BE2C (cell line): ENCODE results near the gene GLG1.
"Not testable (repeated sequence)": the region's sequence is repeated elsewhere in the genome, so short reads cannot be mapped to it uniquely, and the experiment has no call there.

Source experiments
- DNase-seq: peaks from one replicate; pipeline ENCODE4 v3.0.0-alpha.2; 2020
- H3K27me3 ChIP-seq: fragments of 250-450 bp; sonication (Bioruptor Pico); 2 replicates; pipeline ENCODE4 v1.5.1; 2020; ENCODE audit warnings: mild to moderate bottlenecking
- H3K36me3 ChIP-seq: fragments of 250-450 bp; sonication (Bioruptor Pico); 2 replicates; pipeline ENCODE4 v1.5.1; 2020; ENCODE audit warnings: mild to moderate bottlenecking
- H3K4me1 ChIP-seq: fragments of 250-450 bp; sonication (Bioruptor Pico); 2 replicates; pipeline ENCODE4 v1.5.1; 2020
- H3K4me3 ChIP-seq: 2 replicates; pipeline ENCODE4 v1.5.1; 2011; ENCODE audit warnings: low read depth, low read length
- H3K9me3 ChIP-seq: fragments of 250-450 bp; sonication (Bioruptor Pico); 2 replicates; pipeline ENCODE4 v1.5.1; 2020
- TF ChIP-seq, protein P1 (sequence below): IDR thresholded peaks from 2 replicates; pipeline ENCODE4 v1.5.1; 2012; ENCODE audit warnings: mild to moderate bottlenecking, low read depth, low read length

GLG1 gene

DNA sequence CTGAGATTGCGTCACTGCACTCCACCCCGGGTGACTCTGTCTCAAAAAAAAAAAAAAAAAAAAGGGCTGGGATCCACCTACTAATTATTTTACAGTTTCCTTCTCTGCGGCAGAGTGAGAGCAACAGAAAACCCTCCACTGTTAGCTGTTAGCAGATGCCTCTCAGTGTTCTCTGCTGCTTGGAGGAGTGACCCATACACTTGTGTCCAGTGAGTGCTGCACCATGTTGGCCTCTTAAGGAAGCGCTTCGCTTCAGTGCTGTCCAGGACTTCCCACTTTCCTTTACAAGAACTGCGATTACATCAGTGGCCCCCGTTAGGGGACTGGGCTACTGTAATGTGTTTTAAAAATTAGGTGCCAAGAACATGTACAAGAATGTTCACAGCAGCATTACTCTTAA is 167.2 kb downstream of the GLG1 start:
- TF ChIP-seq, protein P1, sequence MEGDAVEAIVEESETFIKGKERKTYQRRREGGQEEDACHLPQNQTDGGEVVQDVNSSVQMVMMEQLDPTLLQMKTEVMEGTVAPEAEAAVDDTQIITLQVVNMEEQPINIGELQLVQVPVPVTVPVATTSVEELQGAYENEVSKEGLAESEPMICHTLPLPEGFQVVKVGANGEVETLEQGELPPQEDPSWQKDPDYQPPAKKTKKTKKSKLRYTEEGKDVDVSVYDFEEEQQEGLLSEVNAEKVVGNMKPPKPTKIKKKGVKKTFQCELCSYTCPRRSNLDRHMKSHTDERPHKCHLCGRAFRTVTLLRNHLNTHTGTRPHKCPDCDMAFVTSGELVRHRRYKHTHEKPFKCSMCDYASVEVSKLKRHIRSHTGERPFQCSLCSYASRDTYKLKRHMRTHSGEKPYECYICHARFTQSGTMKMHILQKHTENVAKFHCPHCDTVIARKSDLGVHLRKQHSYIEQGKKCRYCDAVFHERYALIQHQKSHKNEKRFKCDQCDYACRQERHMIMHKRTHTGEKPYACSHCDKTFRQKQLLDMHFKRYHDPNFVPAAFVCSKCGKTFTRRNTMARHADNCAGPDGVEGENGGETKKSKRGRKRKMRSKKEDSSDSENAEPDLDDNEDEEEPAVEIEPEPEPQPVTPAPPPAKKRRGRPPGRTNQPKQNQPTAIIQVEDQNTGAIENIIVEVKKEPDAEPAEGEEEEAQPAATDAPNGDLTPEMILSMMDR = no peak
- Histone ChIP-seq H3K4me1 (no peaks in the 10 kb centered on the region), H3K36me3 (no peaks in the 10 kb centered on the region), H3K4me3 (no peak overlapping the region), H3K27me3 (no peaks in the 10 kb centered on the region), H3K9me3 (no peaks in the 10 kb centered on the region)
- DNase-seq = no peak

DNA sequence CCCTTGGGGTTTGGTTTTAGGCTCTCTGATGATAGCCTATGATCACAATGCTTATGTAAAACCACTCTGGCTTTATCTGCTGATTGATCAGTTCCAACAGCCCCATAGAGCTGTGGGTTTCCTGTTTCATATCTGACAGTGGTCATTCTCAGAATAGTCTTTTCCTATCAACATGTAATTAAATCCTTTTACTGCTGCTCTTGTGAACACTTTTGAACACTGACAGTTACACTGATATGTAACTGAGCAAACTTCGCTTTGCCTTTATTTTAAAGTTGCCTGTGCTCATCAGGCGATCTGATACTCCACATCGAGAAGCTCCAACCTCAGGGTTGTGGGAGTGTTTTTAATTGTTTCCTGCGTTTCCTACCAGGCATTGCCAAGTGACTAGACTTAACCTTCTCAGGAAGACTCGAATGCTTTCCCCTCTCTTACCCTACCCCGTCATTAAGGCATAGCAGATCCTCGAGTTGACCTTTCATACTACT is 168.4 kb downstream of the GLG1 start:
- Histone ChIP-seq H3K4me1 (no peaks in the 10 kb centered on the region), H3K36me3 (no peaks in the 10 kb centered on the region), H3K4me3 (no peak overlapping the region), H3K27me3 (no peaks in the 10 kb centered on the region), H3K9me3 (no peaks in the 10 kb centered on the region)
- TF ChIP-seq, protein P1 = no peak
- no peak for DNase-seq

DNA sequence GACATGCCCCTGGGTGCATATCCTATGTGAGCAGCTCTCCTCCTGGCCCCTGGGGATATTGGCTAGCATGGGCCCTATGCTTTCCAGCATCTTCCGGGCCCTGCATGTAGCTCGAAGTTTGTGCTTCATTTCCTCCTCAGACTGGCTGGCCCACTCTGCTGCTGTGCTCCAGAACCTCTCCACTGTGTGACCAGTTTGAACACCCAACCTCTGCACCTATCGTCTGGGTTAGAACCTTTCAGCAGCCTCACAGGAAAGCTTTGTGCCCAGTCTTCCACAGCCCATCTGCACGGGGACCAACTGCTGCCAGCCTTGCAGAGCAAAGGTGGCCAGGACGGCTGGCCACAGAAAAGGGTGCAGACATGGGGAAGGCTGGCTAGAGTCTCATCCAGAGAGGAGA is 175.4 kb downstream of the GLG1 start:
- TF ChIP-seq, protein P1 = no peak
- no peaks in the 10 kb centered on the region for H3K4me1 ChIP-seq
- no peaks in the 10 kb centered on the region for H3K9me3 ChIP-seq
- no peak for DNase-seq
- H3K27me3 ChIP-seq = no peaks in the 10 kb centered on the region
- H3K36me3 ChIP-seq = no peaks in the 10 kb centered on the region
- H3K4me3 ChIP-seq = no peak overlapping the region

DNA sequence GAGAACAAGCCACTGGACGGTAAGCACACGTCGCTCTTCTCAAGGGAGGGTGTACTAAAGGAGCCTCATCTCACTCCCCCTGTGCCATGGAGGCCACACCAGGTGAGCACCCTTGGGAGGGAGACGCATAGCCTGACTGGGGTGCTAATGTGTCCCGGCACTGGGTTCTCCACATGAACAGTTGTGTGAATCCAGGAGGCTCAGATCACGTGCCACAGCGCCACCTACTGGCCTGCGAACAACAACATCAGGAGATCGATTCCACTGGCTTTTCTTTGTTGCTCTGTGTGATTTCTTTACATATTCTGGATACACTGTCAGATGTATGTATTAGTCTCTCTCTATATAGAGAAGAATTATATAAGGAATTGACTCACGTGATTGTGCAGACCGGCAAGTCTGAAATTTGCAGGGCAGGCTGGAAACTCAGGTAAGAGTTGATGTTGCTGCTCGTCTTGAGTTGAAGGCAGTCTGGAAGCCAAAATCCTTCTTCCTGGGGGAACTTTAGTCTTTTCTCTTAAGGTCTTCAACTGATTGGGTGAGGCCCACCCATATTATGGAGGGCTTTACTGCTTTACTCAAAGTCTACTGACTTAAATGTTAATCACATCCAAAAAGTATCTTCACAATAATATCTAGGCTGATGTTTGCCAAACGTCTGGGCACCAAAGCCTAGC is 176.7 kb downstream of the GLG1 start:
- not testable (repeated sequence) for H3K9me3 ChIP-seq, H3K4me3 ChIP-seq, H3K27me3 ChIP-seq, H3K36me3 ChIP-seq, H3K4me1 ChIP-seq
- peak; percentile 54 for DNase-seq
- TF ChIP-seq, protein P1 = peak; percentile 71

DNA sequence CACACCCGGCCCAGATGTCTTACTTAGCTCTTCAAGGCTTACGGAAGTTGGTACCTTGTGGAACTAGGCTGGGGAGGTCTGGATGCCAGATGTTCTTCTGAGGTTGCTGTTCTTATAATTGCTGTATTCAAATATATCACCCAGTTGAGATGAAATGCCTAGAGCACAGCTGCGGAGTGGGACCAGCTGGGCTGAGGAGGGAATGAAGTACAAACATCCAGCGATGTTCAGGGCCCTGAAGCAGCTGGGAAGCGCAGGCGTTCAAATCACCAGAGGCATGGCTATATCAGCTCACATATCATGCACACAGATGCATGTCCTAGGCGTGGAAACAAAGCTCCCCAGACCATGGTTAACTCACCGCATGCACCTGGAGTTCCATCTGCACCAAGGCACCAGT is 178.4 kb downstream of the GLG1 start:
- not testable (repeated sequence) for H3K36me3 ChIP-seq, H3K27me3 ChIP-seq, H3K9me3 ChIP-seq, H3K4me3 ChIP-seq, DNase-seq, H3K4me1 ChIP-seq

DNA sequence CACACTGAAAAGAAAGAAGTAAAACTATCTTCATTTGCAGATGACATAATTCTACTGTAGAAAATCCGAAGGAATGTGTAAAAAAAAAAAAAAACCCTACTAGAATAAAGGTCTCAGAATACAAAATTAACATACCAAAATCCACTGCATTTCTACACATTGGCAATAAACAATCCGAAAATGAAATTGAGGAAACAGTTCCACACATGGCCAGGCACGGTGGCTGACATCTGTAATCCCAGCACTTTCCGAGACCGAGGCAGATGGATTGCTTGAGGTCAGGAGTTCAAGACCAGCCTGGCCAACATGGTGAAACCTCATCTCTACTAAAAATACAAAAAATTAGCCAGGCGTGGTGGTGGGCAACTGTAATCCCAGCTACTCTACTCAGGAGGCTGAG is 181.2 kb downstream of the GLG1 start:
- H3K9me3 ChIP-seq, H3K4me1 ChIP-seq, DNase-seq, H3K27me3 ChIP-seq, H3K4me3 ChIP-seq, H3K36me3 ChIP-seq: not testable (repeated sequence)

DNA sequence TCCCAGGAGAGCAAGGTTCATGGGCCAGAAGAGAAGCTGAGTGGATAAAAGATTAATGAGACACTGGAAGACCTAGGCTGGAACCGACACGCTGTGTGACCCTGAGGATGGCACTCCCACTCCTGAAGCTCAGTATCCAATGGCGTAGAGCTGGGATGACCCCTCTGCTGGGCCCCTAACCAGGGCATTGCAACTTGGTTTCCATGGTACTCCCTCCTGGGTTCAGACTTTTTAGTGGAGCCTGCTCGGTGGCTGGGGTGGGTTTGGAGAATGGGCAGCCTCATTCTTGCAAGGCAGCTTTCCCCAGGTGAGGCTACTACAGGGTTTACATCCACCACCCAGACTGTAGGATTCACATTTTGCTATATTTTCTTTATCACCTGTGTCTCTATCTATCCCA is 183.2 kb downstream of the GLG1 start:
- not testable (repeated sequence) for DNase-seq, H3K4me3 ChIP-seq, H3K4me1 ChIP-seq, H3K36me3 ChIP-seq, H3K27me3 ChIP-seq, H3K9me3 ChIP-seq

DNA sequence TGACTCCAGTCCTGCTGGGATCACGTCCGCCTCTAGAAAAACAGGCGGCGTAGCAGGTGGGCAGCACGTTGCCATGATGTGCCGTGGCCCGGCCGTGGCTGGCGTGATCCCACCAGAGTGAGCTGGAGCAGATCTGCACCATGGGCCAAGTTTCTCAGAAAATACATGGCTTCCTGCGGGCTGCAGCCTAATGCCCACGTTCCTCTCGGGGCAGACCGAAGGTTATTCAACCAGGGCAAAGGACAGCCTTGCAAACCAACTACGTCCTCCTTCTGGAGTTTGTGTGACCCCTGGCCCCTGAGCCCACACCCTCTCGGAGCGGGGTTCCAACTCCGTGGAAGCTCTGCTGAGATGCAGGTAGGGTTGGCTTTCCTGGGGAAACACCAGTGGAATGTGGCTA is 184.8 kb downstream of the GLG1 start:
- H3K4me3 ChIP-seq, DNase-seq, H3K36me3 ChIP-seq, H3K4me1 ChIP-seq, H3K9me3 ChIP-seq, H3K27me3 ChIP-seq: not testable (repeated sequence)

DNA sequence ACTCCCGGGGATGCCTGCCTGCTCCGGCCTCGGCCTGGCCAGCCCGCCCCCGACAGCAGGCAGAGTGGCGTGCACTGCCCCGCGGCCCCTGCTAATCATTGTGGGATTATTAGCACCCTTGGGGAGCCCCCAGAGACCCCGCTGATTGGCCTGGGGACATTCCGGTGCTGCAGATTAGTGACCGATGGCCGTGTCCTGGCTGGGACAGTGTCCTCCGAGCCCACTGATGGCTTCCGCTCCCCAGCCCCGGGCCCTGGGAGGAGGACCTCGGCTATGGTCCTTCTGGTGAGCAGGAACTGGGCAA is 185.5 kb downstream of the GLG1 start:
- H3K4me3 ChIP-seq = not testable (repeated sequence)

DNA sequence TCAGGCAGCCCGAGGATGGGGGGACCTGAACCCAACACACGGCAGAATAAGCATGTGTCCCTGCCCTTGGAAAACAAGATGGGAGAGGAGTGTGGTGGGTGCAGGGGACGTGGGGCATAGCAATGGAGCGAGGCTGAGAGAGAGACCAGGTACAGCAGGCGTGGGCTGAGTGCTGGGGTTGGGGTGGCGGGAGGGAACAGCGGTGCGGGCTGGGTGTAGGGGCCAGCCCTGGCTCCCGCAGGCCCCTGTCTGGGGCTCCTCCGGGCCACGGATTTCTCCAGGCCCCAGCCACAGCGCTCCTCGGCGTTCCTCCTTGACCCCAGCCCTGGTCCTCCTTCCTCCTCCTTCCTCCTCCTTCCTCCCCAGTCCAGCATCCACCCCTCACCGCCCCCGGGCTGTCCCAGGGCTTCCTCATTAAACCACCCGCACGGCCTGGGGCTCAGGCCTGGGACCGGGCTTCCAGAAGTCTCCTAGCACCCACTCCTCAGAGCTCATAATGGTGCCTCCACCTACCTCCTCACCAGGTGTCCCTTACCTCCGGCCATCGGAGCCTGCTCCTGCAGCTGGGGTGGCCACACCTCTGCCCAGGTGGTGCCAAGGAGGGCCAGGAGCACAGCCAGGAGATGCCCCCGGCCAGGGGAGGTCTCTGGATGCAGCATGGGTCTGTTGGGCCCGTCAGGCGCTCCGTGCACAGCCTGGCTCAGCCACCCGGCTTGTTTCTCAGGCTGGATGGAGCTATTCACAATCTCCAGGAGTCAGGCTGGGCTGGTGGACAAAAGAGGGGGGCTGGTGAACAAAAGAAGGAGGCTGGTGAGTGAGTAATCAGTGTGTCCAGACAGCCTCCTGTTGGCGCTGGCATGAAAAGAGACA is 186.1 kb downstream of the GLG1 start, which contains the start of gene CLEC18B:
Gene CLEC18B (minus strand): TSS at position 867 of the 870 bp plus-strand sequence. CDS start 208 bp downstream, at position 659.
- not testable (repeated sequence) for H3K4me3 ChIP-seq, DNase-seq, H3K27me3 ChIP-seq, H3K4me1 ChIP-seq, H3K36me3 ChIP-seq, H3K9me3 ChIP-seq

More for the DNA sequence above, 185.5 kb downstream of the GLG1 start:
- H3K4me1 ChIP-seq, H3K27me3 ChIP-seq, H3K9me3 ChIP-seq, H3K36me3 ChIP-seq, DNase-seq: not testable (repeated sequence)

DNA sequence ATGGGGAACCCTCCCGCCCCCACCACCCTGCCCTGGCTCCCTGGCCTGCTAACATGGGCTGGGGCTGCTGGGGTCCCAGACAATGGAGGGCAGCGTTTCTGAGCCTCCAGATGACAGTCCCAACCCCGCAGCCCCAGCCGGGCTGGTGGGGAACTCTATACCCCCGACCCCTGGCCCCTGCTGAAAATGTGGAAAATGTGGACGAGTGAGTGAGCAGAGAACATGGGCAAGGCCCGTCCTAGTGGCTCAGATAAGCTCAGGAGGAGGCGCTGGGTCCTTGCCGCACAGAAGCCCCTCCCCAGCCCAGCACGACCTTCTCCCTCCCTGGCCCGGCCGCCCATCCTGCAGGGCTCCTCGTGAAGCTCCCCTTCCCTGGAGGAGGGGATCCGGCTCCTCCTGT is 187.1 kb downstream of the GLG1 start:
- H3K27me3 ChIP-seq, H3K9me3 ChIP-seq, DNase-seq, H3K36me3 ChIP-seq, H3K4me1 ChIP-seq, H3K4me3 ChIP-seq: not testable (repeated sequence)
